IPS-18a (cell line): ENCODE results near the gene MADD.

Source experiments
- H3K27ac ChIP-seq: one replicate; pipeline ENCODE4 v1.5.1; 2013; ENCODE audit warnings: low read length
- H3K27me3 ChIP-seq: one replicate; pipeline ENCODE4 v1.6.1; 2013; ENCODE audit warnings: mild to moderate bottlenecking, low read length; ENCODE audit not compliant: control insufficient read depth, insufficient read depth
- H3K36me3 ChIP-seq: one replicate; pipeline ENCODE4 v1.6.1; 2013; ENCODE audit warnings: low read depth, low read length; ENCODE audit not compliant: control insufficient read depth
- H3K4me1 ChIP-seq: one replicate; pipeline ENCODE4 v1.6.1; 2013; ENCODE audit warnings: low read depth, low read length; ENCODE audit not compliant: control insufficient read depth
- H3K4me3 ChIP-seq: one replicate; pipeline ENCODE4 v1.5.1; 2013; ENCODE audit warnings: low read length
- H3K9ac ChIP-seq: one replicate; pipeline ENCODE4 v1.6.1; 2013; ENCODE audit warnings: mild to moderate bottlenecking, low read length, moderate library complexity
- H3K9me3 ChIP-seq: one replicate; pipeline ENCODE4 v1.6.1; 2013; ENCODE audit warnings: low read depth, low read length; ENCODE audit not compliant: control insufficient read depth

Gene MADD

DNA sequence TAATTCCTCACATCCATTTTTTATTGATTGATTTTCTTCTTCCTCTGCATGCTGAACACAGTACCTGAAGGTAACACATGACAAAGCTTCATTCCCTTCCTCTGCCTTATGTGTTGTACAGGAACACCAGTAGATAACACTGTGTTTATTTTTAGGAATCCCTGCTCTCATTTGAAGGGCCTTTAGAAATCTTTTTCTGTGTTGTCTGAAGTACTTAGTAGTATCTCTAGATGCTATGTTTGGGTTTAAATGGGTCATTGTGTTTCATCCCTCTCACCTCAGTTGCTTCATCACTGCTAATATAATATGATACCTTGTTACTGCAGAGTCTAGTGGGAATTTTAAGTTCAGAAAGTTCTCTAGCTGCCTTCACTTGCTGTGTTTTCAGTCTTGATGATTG, 10.2 kb downstream of the MADD start:
- H3K9me3 ChIP-seq, result no peaks in the 10 kb centered on the region
- no peak overlapping the region for H3K9ac ChIP-seq
- peaks cover 3% of the 10 kb centered on the region for H3K4me1 ChIP-seq
- H3K4me3 ChIP-seq, result no peak overlapping the region
- H3K27me3 ChIP-seq, result no peaks in the 10 kb centered on the region
- no peak overlapping the region for H3K27ac ChIP-seq
- peaks cover 80% of the 10 kb centered on the region for H3K36me3 ChIP-seq

DNA sequence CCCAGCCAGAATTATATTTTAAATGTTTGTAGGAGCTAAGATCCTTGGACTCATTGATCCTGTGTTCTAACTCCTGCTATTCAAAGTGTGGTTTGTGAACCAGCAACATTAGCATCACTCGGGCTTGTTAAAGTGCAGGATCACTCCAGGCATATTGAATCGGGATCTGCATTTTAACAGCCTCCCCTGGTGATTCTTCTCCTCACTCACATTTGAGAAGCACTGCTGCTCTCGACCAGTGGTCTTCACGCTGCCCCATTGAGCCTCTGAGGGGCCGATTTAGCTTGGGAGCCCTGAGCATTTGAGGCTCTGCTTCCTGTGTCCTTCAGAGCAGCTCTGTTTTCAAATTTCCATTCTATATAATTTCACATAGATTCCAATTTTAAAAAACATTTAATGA, 10.9 kb downstream of the MADD start:
- Histone ChIP-seq H3K36me3 (peaks cover 82% of the 10 kb centered on the region), H3K4me3 (no peak overlapping the region), H3K4me1 (peaks cover 3% of the 10 kb centered on the region), H3K9me3 (no peaks in the 10 kb centered on the region), H3K9ac (no peak overlapping the region), H3K27ac (no peak overlapping the region), H3K27me3 (no peaks in the 10 kb centered on the region)

DNA sequence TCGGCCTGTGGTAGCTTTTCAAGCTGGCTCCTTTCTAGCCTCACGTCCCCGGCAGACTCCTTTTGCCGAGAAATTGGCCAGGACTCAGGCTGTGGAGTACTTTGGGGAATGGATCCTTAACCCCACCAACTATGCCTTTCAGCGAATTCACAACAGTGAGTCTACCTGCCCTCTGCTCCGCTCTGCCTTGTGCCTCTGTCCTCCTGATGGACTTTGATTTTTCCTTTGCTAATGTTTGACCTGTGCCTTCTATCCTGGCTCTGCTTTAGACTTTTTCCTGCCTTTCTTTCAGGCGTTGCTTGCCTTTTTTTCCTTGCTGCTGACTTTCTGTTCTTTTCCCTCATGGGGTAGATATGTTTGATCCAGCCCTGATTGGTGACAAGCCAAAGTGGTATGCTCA, 12.5 kb downstream of the MADD start:
- Histone ChIP-seq H3K9ac (no peak overlapping the region), H3K36me3 (peaks cover 79% of the 10 kb centered on the region), H3K27me3 (no peaks in the 10 kb centered on the region), H3K27ac (no peak overlapping the region), H3K4me3 (no peak overlapping the region), H3K4me1 (peaks cover 3% of the 10 kb centered on the region), H3K9me3 (no peaks in the 10 kb centered on the region)

DNA sequence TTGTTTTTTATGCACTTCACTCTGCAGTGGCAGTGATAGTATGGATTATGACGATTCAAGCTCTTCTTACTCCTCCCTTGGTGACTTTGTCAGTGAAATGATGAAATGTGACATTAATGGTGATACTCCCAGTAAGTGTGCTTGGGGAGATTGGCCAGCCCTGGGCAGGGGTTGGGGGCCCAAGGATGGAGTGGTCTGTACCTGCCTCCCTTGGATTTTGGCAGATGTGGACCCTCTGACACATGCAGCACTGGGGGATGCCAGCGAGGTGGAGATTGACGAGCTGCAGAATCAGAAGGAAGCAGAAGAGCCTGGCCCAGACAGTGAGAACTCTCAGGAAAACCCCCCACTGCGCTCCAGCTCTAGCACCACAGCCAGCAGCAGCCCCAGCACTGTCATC, 14.2 kb downstream of the MADD start:
- Histone ChIP-seq H3K4me3 (no peak overlapping the region), H3K4me1 (peaks cover 3% of the 10 kb centered on the region), H3K36me3 (peaks cover 72% of the 10 kb centered on the region), H3K9me3 (no peaks in the 10 kb centered on the region), H3K27me3 (no peaks in the 10 kb centered on the region), H3K27ac (no peak overlapping the region), H3K9ac (no peak overlapping the region)

DNA sequence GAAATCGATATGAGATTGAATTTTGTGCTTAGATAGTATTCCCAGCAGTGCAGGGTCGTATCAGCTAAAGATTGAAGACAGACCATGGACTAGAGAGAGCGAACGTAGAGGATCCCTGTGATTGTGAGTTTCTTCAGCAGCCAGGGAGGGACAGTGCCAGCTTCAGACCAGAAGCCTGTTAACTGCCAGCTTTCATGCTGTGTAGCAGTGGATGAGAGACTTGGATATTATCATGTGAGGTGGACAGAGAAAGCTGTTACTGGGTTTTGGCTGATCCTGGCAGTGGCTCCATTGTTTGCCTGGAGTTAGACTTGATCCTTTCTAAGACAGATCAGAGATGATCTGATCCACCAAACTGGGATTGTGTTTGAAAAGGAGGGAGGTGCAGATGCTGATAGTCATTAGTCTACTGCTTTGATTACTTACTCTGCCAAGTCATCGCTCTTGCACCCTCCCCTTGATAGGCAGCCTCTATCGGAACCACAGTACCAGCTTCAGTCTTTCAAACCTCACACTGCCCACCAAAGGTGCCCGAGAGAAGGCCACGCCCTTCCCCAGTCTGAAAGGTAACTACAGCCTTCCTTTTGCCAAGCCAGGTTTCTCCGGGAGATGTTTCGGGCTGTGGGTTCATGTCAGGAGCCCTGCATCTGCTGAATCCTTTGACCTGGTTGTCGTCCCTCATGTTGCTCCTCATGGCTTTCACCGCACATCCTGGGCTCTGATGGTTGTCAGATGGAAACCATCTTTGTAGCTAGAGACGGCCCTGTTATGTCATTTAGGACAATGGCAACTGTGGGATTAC, 16.2 kb downstream of the MADD start:
- H3K4me3 ChIP-seq, result no peak overlapping the region
- H3K9me3 ChIP-seq, result no peaks in the 10 kb centered on the region
- no peaks in the 10 kb centered on the region for H3K27me3 ChIP-seq
- H3K9ac ChIP-seq, result no peak overlapping the region
- H3K36me3 ChIP-seq, result peaks cover 80% of the 10 kb centered on the region
- no peaks in the 10 kb centered on the region for H3K4me1 ChIP-seq
- no peak overlapping the region for H3K27ac ChIP-seq

DNA sequence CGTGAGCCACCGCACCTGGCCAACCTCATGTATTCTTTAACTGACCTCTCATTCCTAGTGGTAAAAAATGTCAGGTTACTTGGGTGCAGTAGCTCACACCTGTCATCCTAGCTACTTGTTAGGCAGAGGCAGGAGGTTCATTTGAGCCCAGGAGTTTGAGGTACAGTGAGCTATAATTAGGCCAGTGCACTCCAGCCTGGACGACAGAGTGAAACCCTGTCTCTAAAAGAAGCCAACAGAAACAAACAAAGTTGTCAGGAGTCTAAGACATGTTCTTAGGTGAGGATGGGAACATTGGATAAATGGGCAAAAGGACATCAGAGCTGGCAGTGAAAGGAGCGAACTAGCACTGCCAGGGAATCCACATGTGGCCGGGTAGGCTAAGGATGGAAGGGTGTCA, 18.1 kb downstream of the MADD start:
- peaks cover 80% of the 10 kb centered on the region for H3K36me3 ChIP-seq
- no peak overlapping the region for H3K4me3 ChIP-seq
- H3K9ac ChIP-seq, result no peak overlapping the region
- no peaks in the 10 kb centered on the region for H3K9me3 ChIP-seq
- H3K27me3 ChIP-seq, result no peaks in the 10 kb centered on the region
- no peak overlapping the region for H3K27ac ChIP-seq
- H3K4me1 ChIP-seq, result no peaks in the 10 kb centered on the region

DNA sequence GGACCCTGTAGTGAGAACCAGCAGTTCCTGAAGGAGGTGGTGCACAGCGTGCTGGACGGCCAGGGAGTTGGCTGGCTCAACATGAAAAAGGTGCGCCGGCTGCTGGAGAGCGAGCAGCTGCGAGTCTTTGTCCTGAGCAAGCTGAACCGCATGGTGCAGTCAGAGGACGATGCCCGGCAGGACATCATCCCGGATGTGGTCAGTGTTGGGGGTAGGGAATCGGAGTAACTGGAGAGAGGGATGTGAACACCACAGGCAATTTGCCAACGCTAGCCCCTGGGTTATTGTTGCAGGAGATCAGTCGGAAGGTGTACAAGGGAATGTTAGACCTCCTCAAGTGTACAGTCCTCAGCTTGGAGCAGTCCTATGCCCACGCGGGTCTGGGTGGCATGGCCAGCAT, 19.9 kb downstream of the MADD start:
- Histone ChIP-seq H3K4me3 (no peak overlapping the region), H3K27me3 (no peaks in the 10 kb centered on the region), H3K4me1 (no peaks in the 10 kb centered on the region), H3K9me3 (no peaks in the 10 kb centered on the region), H3K27ac (no peak overlapping the region), H3K9ac (no peak overlapping the region), H3K36me3 (peaks cover 68% of the 10 kb centered on the region)

DNA sequence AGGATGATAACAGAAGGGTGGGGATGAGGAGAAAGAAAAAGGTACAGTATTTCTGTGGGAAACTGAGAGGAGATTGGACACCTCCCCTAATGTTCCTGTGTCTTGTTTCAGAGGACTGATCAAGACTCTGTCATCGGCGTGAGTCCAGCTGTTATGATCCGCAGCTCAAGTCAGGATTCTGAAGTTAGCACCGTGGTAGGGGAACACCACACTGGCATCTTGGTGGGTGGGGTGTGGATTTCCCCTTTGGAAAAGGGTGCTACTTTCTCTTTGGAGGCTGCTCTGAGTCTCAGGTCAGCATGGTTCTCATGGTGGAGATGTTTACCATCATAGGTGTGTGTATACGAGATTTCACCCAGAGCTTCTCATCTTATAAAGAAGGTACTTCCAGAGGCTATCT, 25.5 kb downstream of the MADD start:
- Histone ChIP-seq H3K9ac (no peak overlapping the region), H3K36me3 (peaks cover 61% of the 10 kb centered on the region), H3K9me3 (no peaks in the 10 kb centered on the region), H3K27me3 (no peaks in the 10 kb centered on the region), H3K4me3 (no peak overlapping the region), H3K27ac (no peak overlapping the region), H3K4me1 (no peaks in the 10 kb centered on the region)

DNA sequence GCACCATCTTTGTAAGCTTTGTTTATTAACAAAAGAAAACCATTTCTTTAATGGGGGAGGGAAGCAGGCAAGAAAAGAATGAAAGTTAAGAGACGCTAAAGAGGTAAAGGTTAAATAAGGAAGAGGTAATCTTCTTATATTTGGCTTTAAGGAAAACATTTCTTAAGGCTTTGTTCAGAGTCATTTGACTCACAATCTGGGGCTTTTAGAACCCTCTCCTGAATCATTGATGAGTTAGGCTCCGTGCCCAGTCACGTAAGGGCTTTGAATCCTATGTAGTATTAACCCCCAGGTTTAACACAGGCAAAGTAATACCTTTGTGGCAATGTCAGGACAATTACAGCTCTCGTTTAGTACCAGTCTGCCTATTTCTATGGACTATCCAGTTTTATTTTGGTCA, 26.1 kb downstream of the MADD start:
- H3K27me3 ChIP-seq, result no peaks in the 10 kb centered on the region
- no peak overlapping the region for H3K27ac ChIP-seq
- H3K36me3 ChIP-seq, result peaks cover 57% of the 10 kb centered on the region
- no peaks in the 10 kb centered on the region for H3K4me1 ChIP-seq
- no peak overlapping the region for H3K9ac ChIP-seq
- no peak overlapping the region for H3K4me3 ChIP-seq
- H3K9me3 ChIP-seq, result no peaks in the 10 kb centered on the region

DNA sequence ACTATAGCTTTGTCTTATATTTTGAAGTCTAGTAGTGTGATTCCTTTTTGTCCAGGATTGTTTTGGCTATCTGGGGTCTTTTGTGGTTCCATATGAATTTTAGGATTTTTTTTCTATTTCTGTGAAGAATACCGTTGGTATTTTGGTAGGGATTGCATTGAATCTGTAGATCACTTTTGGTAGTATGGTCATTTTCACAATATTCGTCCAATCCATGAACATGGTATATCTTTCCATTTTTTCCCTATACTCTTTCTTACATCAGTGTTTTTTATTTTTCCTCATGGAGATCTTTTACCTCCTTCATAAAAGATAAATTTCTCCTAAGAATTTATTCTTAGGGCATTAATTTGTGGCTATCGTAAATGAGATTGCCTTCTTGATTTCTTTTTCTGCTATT, 29.1 kb downstream of the MADD start:
- Histone ChIP-seq H3K4me3 (no peak overlapping the region), H3K36me3 (peaks cover 48% of the 10 kb centered on the region), H3K9me3 (no peaks in the 10 kb centered on the region), H3K27ac (no peak overlapping the region), H3K9ac (no peak overlapping the region), H3K4me1 (no peaks in the 10 kb centered on the region), H3K27me3 (no peaks in the 10 kb centered on the region)

DNA sequence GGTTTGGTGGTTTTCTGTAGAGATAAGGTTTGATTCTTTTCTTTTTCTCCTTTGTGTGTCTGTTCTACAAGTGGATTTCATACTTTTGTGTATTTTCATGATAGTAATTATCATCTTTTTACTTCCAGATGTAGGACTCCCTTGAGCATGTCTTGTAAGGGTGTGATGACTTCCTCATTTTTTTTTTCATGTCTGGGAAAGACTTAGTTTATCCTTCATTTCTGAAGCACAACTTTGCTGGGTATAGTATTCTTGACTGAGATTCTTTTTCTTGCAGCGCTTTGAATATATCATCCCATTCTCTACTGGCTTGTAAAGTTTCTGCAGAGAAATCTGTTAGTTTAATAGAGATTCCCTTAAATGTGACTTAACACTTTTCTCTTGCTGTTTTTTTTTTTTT, 32.9 kb downstream of the MADD start:
- Histone ChIP-seq H3K4me3 (no peak overlapping the region), H3K9me3 (no peaks in the 10 kb centered on the region), H3K9ac (no peak overlapping the region), H3K36me3 (peaks cover 30% of the 10 kb centered on the region), H3K27ac (no peak overlapping the region), H3K27me3 (no peaks in the 10 kb centered on the region), H3K4me1 (no peaks in the 10 kb centered on the region)

DNA sequence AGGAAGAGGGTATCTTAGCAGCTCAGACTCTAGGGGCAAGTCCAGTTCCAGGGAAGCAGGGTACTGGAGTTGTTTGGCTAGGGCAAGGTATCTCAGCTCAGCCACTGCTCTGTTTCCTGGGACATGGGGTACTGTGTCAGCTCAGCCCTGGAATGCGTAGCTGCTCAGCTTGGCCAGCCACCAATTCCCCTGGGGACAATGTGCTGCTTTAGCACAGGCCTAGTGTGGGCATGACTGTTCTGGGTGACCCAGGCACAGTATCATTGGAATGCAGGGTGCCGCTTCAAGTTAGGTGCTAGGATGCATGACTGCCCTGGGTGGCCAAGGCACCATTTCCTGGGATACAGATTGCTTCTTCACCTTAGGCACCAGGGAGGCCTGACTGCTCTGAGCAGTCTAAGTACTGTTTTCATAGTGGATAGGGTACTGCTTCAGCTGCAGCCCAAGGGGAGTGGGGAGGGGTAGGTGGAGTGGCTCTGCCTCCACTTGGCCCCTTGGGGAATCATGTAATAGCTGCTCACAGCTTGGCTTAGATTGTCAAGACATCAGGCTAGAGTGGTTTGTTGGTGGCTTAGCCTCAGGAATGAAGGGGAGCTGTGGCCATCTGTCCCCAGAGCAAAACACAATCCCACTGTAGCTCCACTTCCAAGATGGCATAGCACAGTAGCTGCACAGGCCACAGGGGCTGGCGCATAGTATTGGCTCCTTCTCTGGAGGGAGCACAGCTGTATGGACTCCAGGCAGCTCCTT, 36.0 kb downstream of the MADD start:
- no peak overlapping the region for H3K27ac ChIP-seq
- H3K4me1 ChIP-seq, result no peaks in the 10 kb centered on the region
- H3K27me3 ChIP-seq, result no peaks in the 10 kb centered on the region
- H3K36me3 ChIP-seq, result peaks cover 30% of the 10 kb centered on the region
- H3K9me3 ChIP-seq, result no peaks in the 10 kb centered on the region
- no peak overlapping the region for H3K9ac ChIP-seq
- H3K4me3 ChIP-seq, result no peak overlapping the region
